OCI-LY7 (cell line): ENCODE data around the gene ALAD.

Experiments
- CTCF ChIP-seq: fragments of 200-600 bp; sonication (generic); conservative IDR thresholded peaks from 2 replicates; pipeline ENCODE4 v1.5.1; 2014; ENCODE audit warnings: mild to moderate bottlenecking, antibody characterized with exemption, low read length, moderate library complexity, mixed read lengths
- EZH2phosphoT487 ChIP-seq: fragments of 200-600 bp; sonication (generic); IDR thresholded peaks from 2 replicates; pipeline ENCODE4 v1.6.1; 2018; ENCODE audit warnings: low read depth, borderline replicate concordance, mild to moderate bottlenecking, mixed run types, antibody characterized with exemption, low read length, moderate library complexity, mixed read lengths

GRCh38 chr9:113370806-113371325 lies 30.2 kb downstream of the ALAD start:
- TF ChIP-seq CTCF (no peak), EZH2phosphoT487 (no peak)
